Ishikawa (cell line): ENCODE results near the gene ARL14EPL.

Experiments
- CEBPB ChIP-seq: IDR thresholded peaks from 2 replicates; pipeline ENCODE4 v1.6.1; 2012
- CREB1 ChIP-seq: IDR thresholded peaks from 2 replicates; pipeline ENCODE4 v1.6.1; 2012; ENCODE audit warnings: low read depth
- EGR1 ChIP-seq: IDR thresholded peaks from 2 replicates; pipeline ENCODE4 v1.6.1; 2012
- EP300 ChIP-seq: IDR thresholded peaks from 2 replicates; pipeline ENCODE4 v1.6.1; 2012; ENCODE audit warnings: borderline replicate concordance
- FOXM1 ChIP-seq: IDR thresholded peaks from 2 replicates; pipeline ENCODE4 v1.6.1; 2012; ENCODE audit warnings: low read depth, borderline replicate concordance
- NFIC ChIP-seq: IDR thresholded peaks from 2 replicates; pipeline ENCODE4 v1.6.1; 2012
- RAD21 ChIP-seq: IDR thresholded peaks from 2 replicates; pipeline ENCODE4 v1.6.1; 2012; ENCODE audit warnings: low read depth
- TAF1 ChIP-seq: IDR thresholded peaks from 2 replicates; pipeline ENCODE4 v1.6.1; 2012; ENCODE audit warnings: low read depth, mild to moderate bottlenecking
- TCF12 ChIP-seq: IDR thresholded peaks from 2 replicates; pipeline ENCODE4 v1.6.1; 2012; ENCODE audit warnings: low read depth
- TEAD4 ChIP-seq: IDR thresholded peaks from 2 replicates; pipeline ENCODE4 v1.6.1; 2012
- YY1 ChIP-seq: IDR thresholded peaks from 2 replicates; pipeline ENCODE4 v1.6.1; 2012; ENCODE audit warnings: low read depth
- ZBTB7A ChIP-seq: IDR thresholded peaks from 2 replicates; pipeline ENCODE4 v1.6.1; 2012; ENCODE audit warnings: low read depth
- TF ChIP-seq, protein P1 (sequence below): IDR thresholded peaks from 2 replicates; pipeline ENCODE4 v1.6.1; 2012
- TF ChIP-seq, protein P2 (sequence below): IDR thresholded peaks from 2 replicates; pipeline ENCODE4 v1.6.1; 2012; ENCODE audit warnings: low read depth, mild to moderate bottlenecking
- TF ChIP-seq, protein P3 (sequence below): IDR thresholded peaks from 2 replicates; pipeline ENCODE4 v1.6.1; 2012

The ARL14EPL gene

DNA sequence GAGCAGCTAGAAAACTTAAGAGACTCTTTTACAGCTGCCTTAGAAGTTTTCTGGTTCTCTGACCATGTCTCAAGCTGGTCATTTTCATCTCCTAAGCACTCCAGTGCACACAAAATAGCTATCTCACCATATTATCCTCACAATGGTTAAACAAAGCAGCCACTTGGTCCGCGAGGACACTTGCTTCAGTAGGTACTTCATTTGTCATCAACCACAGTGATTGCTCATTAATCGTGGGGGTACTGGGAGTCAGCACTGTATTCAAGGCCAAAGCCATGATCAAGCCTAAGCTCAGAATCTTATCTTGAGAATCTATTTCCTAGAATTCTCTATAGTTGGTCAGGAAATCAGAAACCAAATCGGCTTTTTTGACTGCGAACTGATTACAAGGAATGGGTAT, 2.9 kb downstream of the ARL14EPL start:
- TF ChIP-seq YY1 (no peak), CREB1 (no peak), EGR1 (no peak), EP300 (no peak), CEBPB (no peak), ZBTB7A (no peak), TCF12 (no peak)
- TF ChIP-seq, protein P1, sequence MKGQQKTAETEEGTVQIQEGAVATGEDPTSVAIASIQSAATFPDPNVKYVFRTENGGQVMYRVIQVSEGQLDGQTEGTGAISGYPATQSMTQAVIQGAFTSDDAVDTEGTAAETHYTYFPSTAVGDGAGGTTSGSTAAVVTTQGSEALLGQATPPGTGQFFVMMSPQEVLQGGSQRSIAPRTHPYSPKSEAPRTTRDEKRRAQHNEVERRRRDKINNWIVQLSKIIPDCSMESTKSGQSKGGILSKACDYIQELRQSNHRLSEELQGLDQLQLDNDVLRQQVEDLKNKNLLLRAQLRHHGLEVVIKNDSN, result no peak
- TF ChIP-seq, protein P2, sequence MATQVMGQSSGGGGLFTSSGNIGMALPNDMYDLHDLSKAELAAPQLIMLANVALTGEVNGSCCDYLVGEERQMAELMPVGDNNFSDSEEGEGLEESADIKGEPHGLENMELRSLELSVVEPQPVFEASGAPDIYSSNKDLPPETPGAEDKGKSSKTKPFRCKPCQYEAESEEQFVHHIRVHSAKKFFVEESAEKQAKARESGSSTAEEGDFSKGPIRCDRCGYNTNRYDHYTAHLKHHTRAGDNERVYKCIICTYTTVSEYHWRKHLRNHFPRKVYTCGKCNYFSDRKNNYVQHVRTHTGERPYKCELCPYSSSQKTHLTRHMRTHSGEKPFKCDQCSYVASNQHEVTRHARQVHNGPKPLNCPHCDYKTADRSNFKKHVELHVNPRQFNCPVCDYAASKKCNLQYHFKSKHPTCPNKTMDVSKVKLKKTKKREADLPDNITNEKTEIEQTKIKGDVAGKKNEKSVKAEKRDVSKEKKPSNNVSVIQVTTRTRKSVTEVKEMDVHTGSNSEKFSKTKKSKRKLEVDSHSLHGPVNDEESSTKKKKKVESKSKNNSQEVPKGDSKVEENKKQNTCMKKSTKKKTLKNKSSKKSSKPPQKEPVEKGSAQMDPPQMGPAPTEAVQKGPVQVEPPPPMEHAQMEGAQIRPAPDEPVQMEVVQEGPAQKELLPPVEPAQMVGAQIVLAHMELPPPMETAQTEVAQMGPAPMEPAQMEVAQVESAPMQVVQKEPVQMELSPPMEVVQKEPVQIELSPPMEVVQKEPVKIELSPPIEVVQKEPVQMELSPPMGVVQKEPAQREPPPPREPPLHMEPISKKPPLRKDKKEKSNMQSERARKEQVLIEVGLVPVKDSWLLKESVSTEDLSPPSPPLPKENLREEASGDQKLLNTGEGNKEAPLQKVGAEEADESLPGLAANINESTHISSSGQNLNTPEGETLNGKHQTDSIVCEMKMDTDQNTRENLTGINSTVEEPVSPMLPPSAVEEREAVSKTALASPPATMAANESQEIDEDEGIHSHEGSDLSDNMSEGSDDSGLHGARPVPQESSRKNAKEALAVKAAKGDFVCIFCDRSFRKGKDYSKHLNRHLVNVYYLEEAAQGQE, result no peak

DNA sequence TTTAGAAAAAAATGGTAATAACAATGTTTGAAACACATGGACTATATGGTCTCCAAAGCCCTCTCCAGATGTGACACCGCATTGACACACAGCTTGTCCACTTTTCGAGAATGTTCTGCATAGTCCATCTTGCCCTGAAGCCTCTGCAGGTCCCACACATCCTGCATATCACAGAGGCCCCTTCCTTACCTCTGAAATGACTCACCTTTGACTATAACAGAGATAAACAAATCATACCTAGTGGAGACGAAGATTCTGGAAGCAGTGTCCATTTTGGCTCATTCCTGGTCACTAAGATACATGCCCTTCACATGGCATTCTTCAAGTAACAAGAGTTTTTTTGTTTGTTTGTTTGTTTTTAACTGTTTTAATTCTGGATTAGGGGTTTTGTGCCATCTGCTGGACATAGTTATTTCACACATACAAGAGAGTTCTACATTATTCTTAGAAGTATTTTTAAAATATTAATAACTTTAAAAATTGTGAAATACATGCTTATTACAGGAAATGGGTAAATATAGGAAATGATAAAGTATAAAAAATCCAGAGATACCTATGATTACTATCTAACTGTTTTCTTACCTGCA, 5.1 kb downstream of the ARL14EPL start:
- TF ChIP-seq TCF12 (no peak), ZBTB7A (no peak), EP300 (no peak), YY1 (no peak), FOXM1 (no peak), RAD21 (no peak), NFIC (no peak), EGR1 (no peak), TEAD4 (no peak), CREB1 (no peak)
- TF ChIP-seq, protein P2, result no peak

DNA sequence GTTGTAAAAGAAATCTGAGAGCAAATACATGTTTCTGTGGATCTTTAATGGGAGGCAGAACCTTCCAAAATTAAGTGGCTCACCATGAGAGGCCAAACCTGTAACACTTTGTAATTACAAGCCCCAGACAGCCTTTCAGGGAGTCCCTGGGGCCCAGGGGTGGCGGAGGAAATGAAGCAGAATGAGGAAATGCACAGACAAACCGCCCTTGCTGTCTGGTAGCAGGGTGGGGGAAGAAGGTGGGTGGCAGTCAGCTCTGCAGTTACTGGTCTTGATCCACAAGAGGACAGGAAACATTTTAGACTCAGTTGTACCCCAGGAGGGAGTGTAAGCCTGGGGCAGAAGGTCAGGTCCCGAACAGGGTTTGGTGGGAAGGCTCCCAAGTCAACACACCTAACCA, 6.5 kb downstream of the ARL14EPL start:
- no peak for TF ChIP-seq TCF12
- no peak for TF ChIP-seq RAD21
- TF ChIP-seq FOXM1, result no peak
- TF ChIP-seq EP300, result no peak
- TF ChIP-seq, protein P2, result no peak

DNA sequence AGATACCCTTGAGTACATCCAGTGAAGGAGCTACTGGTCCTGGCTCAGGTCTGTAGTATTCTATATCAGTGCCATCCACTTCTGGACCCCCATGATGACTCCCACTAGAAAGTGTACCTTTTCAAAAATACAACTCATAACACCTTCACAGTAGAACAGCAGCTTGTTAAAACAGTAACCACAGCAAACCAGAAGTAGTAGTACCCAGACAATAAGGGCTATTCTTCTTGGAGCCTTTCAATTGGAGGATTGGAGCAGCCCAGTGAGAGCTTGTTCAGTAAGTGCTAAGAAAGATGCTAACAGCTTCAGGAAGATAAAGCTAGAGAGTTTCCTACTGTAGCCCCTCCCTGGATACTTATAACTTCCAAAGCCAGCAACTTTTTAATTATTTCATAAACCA, 10.1 kb downstream of the ARL14EPL start:
- TF ChIP-seq FOXM1 (no peak), EP300 (no peak), CEBPB (no peak), TAF1 (no peak), TEAD4 (no peak), NFIC (no peak), ZBTB7A (no peak), CREB1 (no peak), TCF12 (no peak), RAD21 (no peak), YY1 (no peak), EGR1 (no peak)
- TF ChIP-seq, protein P1, result no peak
- TF ChIP-seq, protein P2, result no peak
- TF ChIP-seq, protein P3, sequence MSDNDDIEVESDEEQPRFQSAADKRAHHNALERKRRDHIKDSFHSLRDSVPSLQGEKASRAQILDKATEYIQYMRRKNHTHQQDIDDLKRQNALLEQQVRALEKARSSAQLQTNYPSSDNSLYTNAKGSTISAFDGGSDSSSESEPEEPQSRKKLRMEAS, result no peak
